HCT116 (cell line): ENCODE data around the gene SLC9A7. TPM values are rescaled to one million over a fixed set of nuclear protein-coding genes. Genes with fewer than 3 reads are reported as not detected.

Experiments
- ATAC-seq: fragments of 200-7000 bp; cut with Tn5 transposase; 2 replicates; pipeline ENCODE4 v1.9.1; 2020; ENCODE audit warnings: mild to moderate bottlenecking, moderate library complexity
- BruUV-seq: library from RNA; stranded (reverse); fragments of 400-500 nt; replicated peaks from 2 replicates; lab custom pipeline; 2021; lab: Mats Ljungman, UMichigan
- CTCF ChIA-PET: fragments of 300-600 bp; sonication (Branson Sonifier 250); formaldehyde crosslinking; loops from one replicate; lab custom pipeline; 2021; ENCODE audit warnings: antibody characterized with exemption; lab: Charles Lee
- POLR2A ChIA-PET: fragments of 300-600, 350-600 bp; sonication (Branson Sonifier 250); formaldehyde crosslinking; loops from one replicate; lab custom pipeline; 2021; ENCODE audit warnings: antibody characterized with exemption; lab: Charles Lee
- RAD21 ChIA-PET, 2 experiments: fragments of 300-600 bp; sonication (Branson Sonifier 250); formaldehyde crosslinking; loops; one replicate each; lab custom pipeline; 2023; ENCODE audit warnings: low total read pairs in 2 of 2; ENCODE audit not compliant: uncharacterized antibody in 2 of 2, unreplicated experiment in 2 of 2, low non-redundant PET in 1 of 2; lab: Charles Lee
- DNase-seq: peaks from one replicate; pipeline ENCODE4 v3.0.0-alpha.2; 2010; ENCODE audit warnings: low read depth, low spot score
- H2AFZ ChIP-seq: fragments of 200-600 bp; shearing (Covaris generic), sonication (generic); 2 replicates; pipeline ENCODE4 v1.6.1; 2017; ENCODE audit warnings: low read depth, mixed run types, mixed read lengths, antibody characterized with exemption, low read length; ENCODE audit not compliant: poor library complexity, severe bottlenecking
- H3K27ac ChIP-seq: 2 replicates; pipeline ENCODE4 v1.5.1; 2012; ENCODE audit warnings: low read depth, low read length
- H3K27me3 ChIP-seq: fragments of 200-600 bp; sonication (generic); 2 replicates; pipeline ENCODE4 v1.6.1; 2016; ENCODE audit warnings: mixed run types, low read length, mixed read lengths; ENCODE audit not compliant: insufficient read depth
- H3K36me3 ChIP-seq, 2 experiments: fragments of 200-500 bp in 1 of 2; fragments of 200-600 bp in 1 of 2; sonication (Bioruptor generic) in 1 of 2; sonication (generic) in 1 of 2; 2 replicates each; pipeline versions ENCODE4 v1.5.1 to v1.6.1; 2014 to 2016; ENCODE audit warnings: low read length in 2 of 2, inconsistent platforms in 1 of 2, mixed read lengths in 1 of 2, mixed run types in 1 of 2; ENCODE audit not compliant: insufficient read depth in 2 of 2, control insufficient read depth in 1 of 2
- H3K4me1 ChIP-seq, 2 experiments: fragments of 200-600 bp in 1 of 2; sonication (generic) in 1 of 2; 2 replicates each; pipeline versions ENCODE4 v1.5.1 to v1.6.1; 2012 to 2017; ENCODE audit warnings: low read length in 2 of 2, inconsistent platforms in 1 of 2, mild to moderate bottlenecking in 1 of 2, mixed read lengths in 1 of 2, mixed run types in 1 of 2, moderate library complexity in 1 of 2; ENCODE audit not compliant: insufficient read depth in 2 of 2, control insufficient read depth in 1 of 2
- H3K4me2 ChIP-seq: fragments of 200-600 bp; sonication (generic); 2 replicates; pipeline ENCODE4 v1.6.1; 2017; ENCODE audit warnings: mixed run types, low read length, mixed read lengths
- H3K4me3 ChIP-seq, 2 experiments: fragments of 200-600 bp in 1 of 2; sonication (generic) in 1 of 2; replicated peaks in 1 of 2; 2 replicates each; pipeline ENCODE4 v1.5.1; 2011 to 2016; ENCODE audit warnings: low read length in 2 of 2, control low read depth in 1 of 2, low read depth in 1 of 2, mild to moderate bottlenecking in 1 of 2, mixed read lengths in 1 of 2, mixed run types in 1 of 2
- H3K79me2 ChIP-seq: fragments of 200-600 bp; sonication (generic); 2 replicates; pipeline ENCODE4 v1.6.1; 2017; ENCODE audit warnings: mild to moderate bottlenecking, mixed run types, low read length, moderate library complexity, mixed read lengths; ENCODE audit not compliant: insufficient read depth
- H3K9ac ChIP-seq: fragments of 200-600 bp; sonication (generic); 2 replicates; pipeline ENCODE4 v1.6.1; 2016; ENCODE audit warnings: low read length, mixed read lengths
- H3K9me2 ChIP-seq: fragments of 200-600 bp; sonication (generic), shearing (Covaris generic); 2 replicates; pipeline ENCODE4 v1.6.1; 2017; ENCODE audit warnings: mixed run types, mild to moderate bottlenecking, moderate library complexity; ENCODE audit not compliant: insufficient read depth
- H3K9me3 ChIP-seq, 2 experiments: fragments of 200-500 bp in 1 of 2; fragments of 200-600 bp in 1 of 2; sonication (Bioruptor generic) in 1 of 2; sonication (generic) in 1 of 2; 2 replicates each; pipeline ENCODE4 v1.6.1; 2014 to 2017; ENCODE audit warnings: low read length in 2 of 2, mixed read lengths in 2 of 2, inconsistent platforms in 1 of 2, low read depth in 1 of 2, mild to moderate bottlenecking in 1 of 2, mixed run types in 1 of 2, moderate library complexity in 1 of 2; ENCODE audit not compliant: control insufficient read depth in 1 of 2, insufficient read depth in 1 of 2
- H4K20me1 ChIP-seq: fragments of 200-600 bp; sonication (generic), shearing (Covaris generic); 2 replicates; pipeline ENCODE4 v1.6.1; 2017; ENCODE audit warnings: mixed run types, mild to moderate bottlenecking, moderate library complexity; ENCODE audit not compliant: insufficient read depth
- ATF3 ChIP-seq: IDR thresholded peaks from 2 replicates; pipeline ENCODE4 v1.6.1; 2012
- CBX3 ChIP-seq: IDR thresholded peaks from 2 replicates; pipeline ENCODE4 v1.6.1; 2012; ENCODE audit warnings: low read depth
- EGR1 ChIP-seq: IDR thresholded peaks from 2 replicates; pipeline ENCODE4 v1.6.1; 2012; ENCODE audit warnings: low read depth
- ELF1 ChIP-seq: IDR thresholded peaks from 2 replicates; pipeline ENCODE4 v1.6.1; 2012; ENCODE audit warnings: low read depth, borderline replicate concordance
- POLR2A ChIP-seq: IDR thresholded peaks from 2 replicates; pipeline ENCODE4 v1.7.0; 2011; ENCODE audit warnings: borderline replicate concordance; ENCODE audit not compliant: insufficient read depth, insufficient read length; ENCODE audit errors: extremely low read depth
- POLR2AphosphoS5 ChIP-seq: IDR thresholded peaks from 2 replicates; pipeline ENCODE4 v1.6.1; 2011; ENCODE audit warnings: mild to moderate bottlenecking, low read depth, low read length, moderate library complexity
- RAD21 ChIP-seq: IDR thresholded peaks from 2 replicates; pipeline ENCODE4 v1.6.1; 2012; ENCODE audit warnings: low read depth, mild to moderate bottlenecking
- SIN3A ChIP-seq: IDR thresholded peaks from 2 replicates; pipeline ENCODE4 v1.6.1; 2012; ENCODE audit warnings: low read depth
- SP1 ChIP-seq: IDR thresholded peaks from 2 replicates; pipeline ENCODE4 v1.6.1; 2012; ENCODE audit warnings: low read depth
- SRF ChIP-seq: IDR thresholded peaks from 2 replicates; pipeline ENCODE4 v1.6.1; 2012; ENCODE audit warnings: low read depth
- ZFX ChIP-seq: fragments of 450-650 bp; IDR thresholded peaks from 2 replicates; pipeline ENCODE4 v1.6.1; 2017
- ZNF274 ChIP-seq: fragments of 200-500 bp; sonication (Bioruptor generic); IDR thresholded peaks from 2 replicates; pipeline ENCODE4 v1.6.1; 2014; ENCODE audit warnings: mild to moderate bottlenecking, low read depth, low read length, inconsistent platforms
- intact Hi-C: fragments of 100-400 bp; cut with micrococcal nuclease; formaldehyde crosslinking; loops from 2 replicates; pipeline ENCODE4 v1.10.0; 2022
- total RNA-seq: library from RNA; stranded (reverse); gene quantifications from one replicate; pipeline ENCODE4 v1.2.1, GENCODE V29; 2021; ENCODE audit not compliant: unreplicated experiment
- TF ChIP-seq, protein P1 (sequence below): IDR thresholded peaks from 2 replicates; pipeline ENCODE4 v1.6.1; 2011; ENCODE audit warnings: mild to moderate bottlenecking, low read length, moderate library complexity; ENCODE audit not compliant: insufficient replicate concordance; ENCODE audit errors: extremely low read depth
- TF ChIP-seq, protein P2 (sequence below), 3 experiments: fragments of 200-600 bp in 1 of 3; sonication (generic) in 1 of 3; IDR thresholded peaks in 2 of 3; conservative IDR thresholded peaks in 1 of 3; 2 replicates each; pipeline ENCODE4 v1.5.1; 2012 to 2017; ENCODE audit warnings: low read depth in 2 of 3, low read length in 2 of 3, antibody characterized with exemption in 1 of 3, borderline replicate concordance in 1 of 3, control low read depth in 1 of 3, mild to moderate bottlenecking in 1 of 3, mixed read lengths in 1 of 3, mixed run types in 1 of 3, moderate library complexity in 1 of 3; ENCODE audit not compliant: insufficient read depth in 1 of 3

The SLC9A7 gene
- total RNA-seq, 1 experiment from 2014 or later: 18.6 TPM

DNA sequence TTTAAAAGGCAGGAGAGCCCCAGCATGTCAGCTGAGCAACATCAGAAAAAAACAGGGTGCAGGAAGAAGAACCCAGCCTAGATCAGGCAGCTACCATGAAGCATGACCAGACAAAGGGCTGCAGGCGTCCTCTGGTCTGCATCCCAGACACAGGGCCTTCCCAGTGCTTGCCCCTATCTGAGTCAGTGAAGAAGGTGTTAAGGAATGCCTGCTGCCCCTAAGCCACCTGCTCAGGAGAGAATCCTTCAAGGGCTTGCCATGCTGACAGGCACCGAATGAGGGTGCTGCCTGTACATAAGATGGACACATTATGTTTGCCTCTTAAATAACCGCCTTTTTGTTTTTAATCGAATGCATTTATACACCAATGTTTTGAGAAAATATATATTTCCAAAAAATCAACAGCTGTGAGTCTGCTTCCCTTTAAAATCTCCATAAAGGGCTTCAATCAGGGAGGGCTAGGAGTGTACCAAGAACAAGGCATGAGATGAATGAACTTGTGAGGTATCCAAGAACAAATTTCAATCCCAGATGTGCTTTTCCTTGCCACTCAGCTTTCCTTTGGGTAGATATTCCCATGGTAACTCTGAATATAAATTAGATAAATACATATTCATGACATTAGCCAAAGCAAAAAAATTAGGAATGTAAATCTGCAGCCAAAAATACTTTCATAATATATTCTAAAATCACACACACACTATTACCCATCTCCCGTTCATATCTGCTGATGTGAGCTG is 85.1 kb downstream of the SLC9A7 start:
- RAD21 ChIA-PET: no interaction called here
- intact Hi-C loops: no loop called here
- no peaks in the 10 kb centered on the region for H3K9me3 ChIP-seq
- TF ChIP-seq ELF1: no peak
- TF ChIP-seq, protein P1, sequence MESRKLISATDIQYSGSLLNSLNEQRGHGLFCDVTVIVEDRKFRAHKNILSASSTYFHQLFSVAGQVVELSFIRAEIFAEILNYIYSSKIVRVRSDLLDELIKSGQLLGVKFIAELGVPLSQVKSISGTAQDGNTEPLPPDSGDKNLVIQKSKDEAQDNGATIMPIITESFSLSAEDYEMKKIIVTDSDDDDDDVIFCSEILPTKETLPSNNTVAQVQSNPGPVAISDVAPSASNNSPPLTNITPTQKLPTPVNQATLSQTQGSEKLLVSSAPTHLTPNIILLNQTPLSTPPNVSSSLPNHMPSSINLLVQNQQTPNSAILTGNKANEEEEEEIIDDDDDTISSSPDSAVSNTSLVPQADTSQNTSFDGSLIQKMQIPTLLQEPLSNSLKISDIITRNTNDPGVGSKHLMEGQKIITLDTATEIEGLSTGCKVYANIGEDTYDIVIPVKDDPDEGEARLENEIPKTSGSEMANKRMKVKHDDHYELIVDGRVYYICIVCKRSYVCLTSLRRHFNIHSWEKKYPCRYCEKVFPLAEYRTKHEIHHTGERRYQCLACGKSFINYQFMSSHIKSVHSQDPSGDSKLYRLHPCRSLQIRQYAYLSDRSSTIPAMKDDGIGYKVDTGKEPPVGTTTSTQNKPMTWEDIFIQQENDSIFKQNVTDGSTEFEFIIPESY: no peak
- TF ChIP-seq ATF3: no peak
- no peak for TF ChIP-seq ZFX
- no peak for TF ChIP-seq RAD21
- no peak for TF ChIP-seq POLR2AphosphoS5
- no peak for TF ChIP-seq CBX3
- BruUV-seq: no TSS peak
- no peaks in the 10 kb centered on the region for H3K36me3 ChIP-seq
- ATAC-seq: no peak
- no peak overlapping the region for H2AFZ ChIP-seq
- POLR2A ChIA-PET: no interaction called here
- no peaks in the 10 kb centered on the region for H3K9me2 ChIP-seq
- no peak overlapping the region for H3K4me2 ChIP-seq
- no peak overlapping the region for H3K27ac ChIP-seq
- H4K20me1 ChIP-seq: no peaks in the 10 kb centered on the region
- no peaks in the 10 kb centered on the region for H3K27me3 ChIP-seq
- DNase-seq: no peak
- H3K4me1 ChIP-seq: no peaks in the 10 kb centered on the region
- CTCF ChIA-PET: no interaction called here
- H3K4me3 ChIP-seq: no peak overlapping the region
- H3K9ac ChIP-seq: no peak overlapping the region
- H3K79me2 ChIP-seq: no peaks in the 10 kb centered on the region

GRCh38 chrX:46670316-46670715 is 88.6 kb downstream of the SLC9A7 start:
- CTCF ChIA-PET: no interaction called here
- H3K4me1 ChIP-seq: peaks cover 0 to 7% of the 10 kb centered on the region in 2 experiments; a peak in 2 of 4 replicates
- intact Hi-C loops: no loop called here
- H3K9me2 ChIP-seq: no peaks in the 10 kb centered on the region
- no TSS peak for BruUV-seq
- no peak overlapping the region for H3K4me2 ChIP-seq
- no peak overlapping the region for H3K27ac ChIP-seq
- POLR2A ChIA-PET: no interaction called here
- ATAC-seq (no peak), DNase-seq (no peak)
- H3K79me2 ChIP-seq: no peaks in the 10 kb centered on the region
- no peak overlapping the region for H3K9ac ChIP-seq
- no peak overlapping the region for H3K4me3 ChIP-seq
- no peaks in the 10 kb centered on the region for H3K9me3 ChIP-seq
- H4K20me1 ChIP-seq: no peaks in the 10 kb centered on the region
- no peaks in the 10 kb centered on the region for H3K36me3 ChIP-seq
- RAD21 ChIA-PET: no interaction called here
- H2AFZ ChIP-seq: no peak overlapping the region
- no peaks in the 10 kb centered on the region for H3K27me3 ChIP-seq
- no peak for TF ChIP-seq SIN3A
- TF ChIP-seq ZNF274: no peak
- TF ChIP-seq SP1: no peak
- TF ChIP-seq SRF: no peak
- TF ChIP-seq POLR2AphosphoS5: no peak
- no peak for TF ChIP-seq EGR1
- TF ChIP-seq POLR2A: no peak
- TF ChIP-seq CBX3: no peak
- no peak for TF ChIP-seq ATF3
- TF ChIP-seq RAD21: no peak
- TF ChIP-seq, protein P2, sequence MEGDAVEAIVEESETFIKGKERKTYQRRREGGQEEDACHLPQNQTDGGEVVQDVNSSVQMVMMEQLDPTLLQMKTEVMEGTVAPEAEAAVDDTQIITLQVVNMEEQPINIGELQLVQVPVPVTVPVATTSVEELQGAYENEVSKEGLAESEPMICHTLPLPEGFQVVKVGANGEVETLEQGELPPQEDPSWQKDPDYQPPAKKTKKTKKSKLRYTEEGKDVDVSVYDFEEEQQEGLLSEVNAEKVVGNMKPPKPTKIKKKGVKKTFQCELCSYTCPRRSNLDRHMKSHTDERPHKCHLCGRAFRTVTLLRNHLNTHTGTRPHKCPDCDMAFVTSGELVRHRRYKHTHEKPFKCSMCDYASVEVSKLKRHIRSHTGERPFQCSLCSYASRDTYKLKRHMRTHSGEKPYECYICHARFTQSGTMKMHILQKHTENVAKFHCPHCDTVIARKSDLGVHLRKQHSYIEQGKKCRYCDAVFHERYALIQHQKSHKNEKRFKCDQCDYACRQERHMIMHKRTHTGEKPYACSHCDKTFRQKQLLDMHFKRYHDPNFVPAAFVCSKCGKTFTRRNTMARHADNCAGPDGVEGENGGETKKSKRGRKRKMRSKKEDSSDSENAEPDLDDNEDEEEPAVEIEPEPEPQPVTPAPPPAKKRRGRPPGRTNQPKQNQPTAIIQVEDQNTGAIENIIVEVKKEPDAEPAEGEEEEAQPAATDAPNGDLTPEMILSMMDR (IDR thresholded peaks at IDR 0.05 in 2 of 3, conservative IDR thresholded peaks at IDR 0.05 in 1 of 3; ENCODE audit: borderline replicate concordance in 1 of 3, insufficient read depth in 1 of 3, low read depth in 2 of 3, low read length in 2 of 3): no peak
